GM19240 (cell line): Measurements from ENCODE around the gene DNM3.
"Not testable (repeated sequence)": the region's sequence is repeated elsewhere in the genome, so short reads cannot be mapped to it uniquely, and the experiment has no call there.

Source experiments
- DNase-seq: peaks from one replicate; pipeline ENCODE4 v3.0.0; 2011; ENCODE audit warnings: low spot score; ENCODE audit not compliant: insufficient read length

The DNM3 gene

GRCh38 chr1:171841050-171841910 is at the start of gene DNM3:
TSS of gene DNM3 (plus strand) at chr1:171841498. CDS start at chr1:171841657, 159 bp downstream.
- peak; percentile 71 for DNase-seq

GRCh38 chr1:171792656-171793369 is 48.5 kb upstream of the DNM3 start:
- DNase-seq = no peak

DNA sequence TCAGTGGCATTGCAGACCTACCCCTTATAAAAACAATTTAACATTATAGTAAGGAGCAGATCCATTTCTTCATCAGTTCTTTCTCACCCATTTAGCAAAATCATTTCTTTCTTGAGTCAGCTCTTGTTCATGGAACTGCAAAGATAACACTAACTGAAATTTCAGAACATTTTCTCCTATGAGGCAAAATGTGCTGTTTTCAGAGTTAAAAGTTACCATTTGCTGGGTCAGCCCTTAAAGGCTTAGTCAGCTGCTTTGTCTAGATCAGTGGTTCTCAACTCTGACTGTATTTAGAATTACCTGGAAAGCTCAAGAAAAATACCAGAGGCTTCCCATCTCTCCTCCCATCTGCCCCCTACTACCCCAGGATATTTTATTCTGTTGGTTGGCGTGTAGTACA is 47.7 kb upstream of the DNM3 start:
- no peak for DNase-seq

DNA sequence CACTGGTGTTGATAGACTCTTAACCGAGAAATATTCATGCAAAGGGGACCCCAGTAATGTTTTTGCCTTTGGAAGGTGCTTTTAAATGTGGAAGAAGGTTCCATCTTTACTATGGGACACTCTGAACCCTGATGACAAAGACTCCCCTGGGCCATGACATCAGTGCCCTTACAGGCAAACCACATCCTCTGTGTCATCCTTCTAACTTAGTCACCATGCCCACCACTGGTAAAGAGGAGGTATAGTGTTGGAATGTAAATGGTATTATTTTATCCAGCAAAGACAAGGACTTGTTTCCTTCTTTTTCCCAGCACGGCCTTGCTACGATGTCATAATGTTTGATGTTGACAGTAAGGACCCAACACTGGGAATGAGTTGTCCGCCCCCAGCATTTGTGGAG is 47.2 kb upstream of the DNM3 start:
- DNase-seq = no peak

DNA sequence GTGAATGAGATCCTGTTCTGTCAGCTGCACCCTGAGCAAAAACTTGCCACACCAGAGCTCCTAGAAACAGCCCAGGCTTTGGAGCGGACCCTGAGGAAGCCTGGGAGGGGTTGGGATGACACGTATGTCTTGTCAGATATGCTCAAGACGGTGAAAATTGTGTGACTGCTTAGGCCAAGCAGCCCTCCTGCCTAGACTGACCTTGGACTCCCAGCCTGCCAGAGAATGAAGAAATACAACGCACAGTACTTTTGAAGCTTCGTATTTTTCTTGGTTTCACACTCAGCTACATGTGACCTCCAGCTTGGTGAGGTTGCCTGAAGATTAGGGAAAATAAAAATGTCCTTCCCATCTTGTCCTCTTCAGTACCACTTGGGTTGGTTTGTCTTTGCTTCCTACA is 44.7 kb upstream of the DNM3 start:
- no peak for DNase-seq

GRCh38 chr1:171798311-171798710 is 43.0 kb upstream of the DNM3 start:
- DNase-seq = no peak

DNA sequence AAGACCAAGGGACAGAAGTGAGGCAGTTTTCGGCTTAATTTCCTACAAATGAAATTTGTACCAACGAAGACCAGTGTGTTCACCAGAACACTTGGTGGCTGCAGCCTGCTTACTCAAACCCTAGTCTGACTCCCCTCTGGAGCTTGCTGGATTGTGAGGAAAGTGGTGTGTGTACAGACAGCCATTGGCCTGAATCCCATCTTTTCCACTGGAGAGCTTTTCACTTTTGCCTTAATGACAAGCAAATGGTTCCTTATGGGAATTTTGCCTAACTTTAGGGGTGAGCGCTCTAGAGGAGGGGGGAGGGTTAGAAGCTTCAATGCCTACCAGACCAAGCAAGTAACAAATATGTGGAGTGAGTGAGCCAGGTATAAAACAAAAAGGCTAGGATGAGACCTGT is 42.5 kb upstream of the DNM3 start:
- no peak for DNase-seq

DNA sequence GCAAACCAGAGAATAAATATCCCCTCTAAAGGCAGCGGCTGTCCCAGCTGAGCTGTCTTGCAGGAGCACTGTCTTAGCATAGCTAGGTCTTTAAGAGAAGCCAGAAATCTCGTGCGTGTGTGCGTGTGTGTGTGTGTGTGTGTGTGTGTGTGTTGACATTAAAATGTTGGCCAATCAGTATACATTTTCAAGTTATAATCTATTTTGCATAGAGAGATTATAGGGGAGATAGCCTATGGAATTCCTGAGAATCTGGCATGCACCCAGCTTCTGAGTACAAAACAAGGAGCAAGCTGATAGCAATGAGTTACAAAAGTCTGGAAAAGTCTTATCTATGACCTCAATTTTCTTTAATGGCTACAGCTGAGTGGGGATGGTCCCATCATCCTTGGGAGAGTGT is 42.1 kb upstream of the DNM3 start:
- DNase-seq = no peak

DNA sequence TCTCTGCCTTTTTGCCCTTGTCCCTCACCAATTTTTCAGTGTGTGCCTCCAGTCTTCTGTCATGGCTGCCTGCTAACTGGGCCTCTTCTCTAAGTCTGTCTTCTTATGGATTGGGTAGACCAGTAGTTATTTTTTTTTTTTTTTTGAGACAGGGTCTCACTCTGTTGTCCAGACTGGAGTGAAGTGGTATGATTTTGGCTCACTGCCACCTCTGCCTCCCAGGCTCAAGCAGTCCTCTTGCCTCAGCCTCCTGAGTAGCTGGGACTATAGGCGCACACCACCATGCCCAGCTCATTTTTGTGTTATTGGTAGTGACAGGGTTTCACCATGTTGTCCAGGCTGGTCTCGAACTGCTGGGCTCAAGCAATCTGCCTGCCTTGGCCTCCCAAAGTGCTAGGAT is 41.6 kb upstream of the DNM3 start:
- DNase-seq = not testable (repeated sequence)

DNA sequence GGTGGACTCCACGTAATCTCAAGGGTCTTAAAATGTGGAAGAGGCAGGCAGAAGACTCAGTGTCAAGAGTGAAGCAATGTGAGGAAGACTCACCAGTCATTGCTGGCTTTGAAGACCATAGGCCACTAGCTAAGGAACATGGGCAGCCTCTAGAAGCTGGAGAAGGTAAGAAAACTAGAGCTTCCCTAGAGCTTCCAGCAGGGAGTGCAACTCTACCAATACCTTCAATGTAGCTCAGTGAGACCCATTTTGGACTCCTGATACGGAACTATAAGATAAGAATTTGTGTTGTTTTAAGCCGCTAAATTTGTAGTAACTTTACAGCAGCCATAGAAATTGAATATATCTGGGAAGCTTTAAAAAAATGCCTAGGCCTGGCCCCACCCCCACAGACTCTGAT is 41.0 kb upstream of the DNM3 start:
- no peak for DNase-seq

- DNase-seq = no peak
These were observed 40.4 kb upstream of the DNM3 start for GRCh38 chr1:171800851-171801250.

- peak; percentile 26 for DNase-seq
These were observed 39.8 kb upstream of the DNM3 start for GRCh38 chr1:171801487-171801891.

DNA sequence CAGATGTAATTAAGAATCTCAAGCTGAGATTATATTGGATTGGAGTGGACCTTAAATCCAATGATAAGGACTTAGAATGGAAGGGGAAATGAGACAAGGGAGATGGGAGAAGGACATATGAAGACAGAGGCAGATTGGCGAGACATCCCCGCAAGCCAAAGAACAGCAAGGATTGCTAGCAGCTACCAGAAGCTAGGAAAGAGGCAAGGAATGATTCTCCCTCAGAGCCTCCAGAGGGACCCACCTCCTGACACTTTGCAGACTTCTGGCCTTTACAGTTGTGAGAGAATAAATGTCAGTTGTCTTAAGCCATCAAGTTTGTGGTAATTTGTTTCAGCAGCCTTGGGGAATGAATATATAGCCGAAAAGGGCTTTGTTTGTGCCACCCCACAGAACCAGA is 39.1 kb upstream of the DNM3 start:
- no peak for DNase-seq

- DNase-seq = no peak
These were observed 38.3 kb upstream of the DNM3 start for GRCh38 chr1:171803045-171803444.

- no peak for DNase-seq
These were observed 37.8 kb upstream of the DNM3 start for GRCh38 chr1:171803461-171804022.

GRCh38 chr1:171805395-171806115 is 35.7 kb upstream of the DNM3 start:
- DNase-seq = peak; percentile 31

DNA sequence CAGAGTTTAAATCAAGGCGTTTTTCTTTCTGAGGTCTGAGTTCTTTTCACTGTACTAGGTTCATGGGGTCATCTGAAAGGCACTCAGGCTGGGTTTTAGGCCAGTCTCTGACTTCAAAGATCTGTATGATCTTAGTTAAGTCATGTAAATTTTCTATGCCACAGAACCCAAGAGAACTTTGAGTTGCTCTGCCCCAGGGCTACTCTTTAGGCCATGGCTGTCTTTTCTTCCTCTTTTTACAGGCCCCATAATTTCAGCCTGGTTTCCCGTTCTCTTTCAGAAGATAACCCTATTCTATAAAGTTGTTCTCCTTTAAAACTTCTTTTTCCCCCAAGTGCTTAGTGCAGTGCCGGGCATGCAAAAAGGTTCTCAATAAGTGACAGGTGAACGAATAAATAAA is 33.7 kb upstream of the DNM3 start:
- DNase-seq = no peak

GRCh38 chr1:171809834-171810233 is 31.5 kb upstream of the DNM3 start:
- DNase-seq = no peak

DNA sequence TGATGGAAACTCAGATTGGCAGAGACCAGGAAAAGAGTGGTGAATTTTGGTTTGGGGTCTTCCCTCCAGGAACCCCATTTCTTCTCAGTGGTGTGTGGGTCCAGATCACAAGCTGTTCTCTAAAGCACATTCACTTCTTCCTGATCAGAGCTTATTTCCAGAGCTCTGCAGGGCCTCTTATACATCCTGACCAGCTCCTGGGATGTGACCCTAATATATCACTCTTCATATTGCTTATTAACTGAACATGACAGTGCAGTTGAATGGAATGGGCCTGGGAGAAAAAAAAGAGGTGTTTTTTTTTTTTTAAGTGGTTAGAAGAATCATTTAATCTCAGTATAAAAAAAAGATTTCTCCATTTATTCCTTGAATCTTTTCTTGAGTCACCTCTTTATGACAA is 29.6 kb upstream of the DNM3 start:
- DNase-seq = no peak

- DNase-seq = no peak
These were observed 26.6 kb upstream of the DNM3 start for GRCh38 chr1:171814692-171815091.

GRCh38 chr1:171816300-171816901 is 24.9 kb upstream of the DNM3 start:
- no peak for DNase-seq
